HG03439 (cell line): ENCODE measurements around the gene HPN.

Experiments used
- ATAC-seq: cut with Tn5 transposase; IDR thresholded peaks from one replicate; pipeline ENCODE4 v1.9.1; 2021; ENCODE audit warnings: mild to moderate bottlenecking, moderate library complexity; ENCODE audit not compliant: unreplicated experiment

HPN gene

GRCh38 chr19:35060160-35060855 is 18.8 kb downstream of the HPN start:
- no peak for ATAC-seq

- no peak for ATAC-seq
These were observed 20.3 kb downstream of the HPN start for GRCh38 chr19:35061583-35062373.

DNA sequence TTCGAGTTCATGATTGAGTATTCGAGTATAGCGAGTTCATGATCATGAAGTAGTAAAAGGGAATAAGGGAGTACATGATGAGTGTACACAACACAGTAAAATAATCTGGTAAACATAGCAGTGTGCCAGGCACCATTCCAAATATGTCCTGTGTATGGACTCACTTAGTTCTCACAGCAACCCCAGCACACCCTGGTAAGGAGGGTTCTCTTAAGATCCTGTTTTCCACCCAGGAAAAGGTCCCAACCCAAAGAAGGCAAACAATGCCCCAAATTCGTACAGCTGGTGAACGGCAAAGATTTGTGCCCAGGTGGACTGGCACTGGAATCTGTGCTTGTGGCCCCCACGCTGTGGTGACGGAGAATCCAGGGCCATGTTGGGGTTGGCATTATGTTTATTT is 21.4 kb downstream of the HPN start:
- ATAC-seq = no peak

- ATAC-seq = no peak
These were observed 22.7 kb downstream of the HPN start for GRCh38 chr19:35063940-35064818.

GRCh38 chr19:35065574-35065973 is 24.1 kb downstream of the HPN start:
- no peak for ATAC-seq

DNA sequence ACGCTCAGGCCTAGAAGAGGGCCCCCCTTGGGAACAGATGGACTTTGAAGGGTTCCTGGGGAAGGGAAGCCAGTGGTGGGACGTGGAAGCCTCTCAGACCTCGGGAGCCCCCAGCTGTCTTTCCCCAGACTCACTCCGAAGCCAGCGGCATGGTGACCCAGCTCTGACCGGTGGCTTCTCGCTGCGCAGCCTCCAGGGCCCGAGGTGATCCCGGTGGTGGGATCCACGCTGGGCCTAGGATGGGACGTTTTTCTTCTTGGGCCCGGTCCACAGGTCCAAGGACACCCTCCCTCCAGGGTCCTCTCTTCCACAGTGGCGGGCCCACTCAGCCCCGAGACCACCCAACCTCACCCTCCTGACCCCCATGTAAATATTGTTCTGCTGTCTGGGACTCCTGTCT is 24.6 kb downstream of the HPN start:
- no peak for ATAC-seq

- peak; percentile 80 for ATAC-seq
These were observed 25.4 kb downstream of the HPN start for GRCh38 chr19:35066691-35067563.

DNA sequence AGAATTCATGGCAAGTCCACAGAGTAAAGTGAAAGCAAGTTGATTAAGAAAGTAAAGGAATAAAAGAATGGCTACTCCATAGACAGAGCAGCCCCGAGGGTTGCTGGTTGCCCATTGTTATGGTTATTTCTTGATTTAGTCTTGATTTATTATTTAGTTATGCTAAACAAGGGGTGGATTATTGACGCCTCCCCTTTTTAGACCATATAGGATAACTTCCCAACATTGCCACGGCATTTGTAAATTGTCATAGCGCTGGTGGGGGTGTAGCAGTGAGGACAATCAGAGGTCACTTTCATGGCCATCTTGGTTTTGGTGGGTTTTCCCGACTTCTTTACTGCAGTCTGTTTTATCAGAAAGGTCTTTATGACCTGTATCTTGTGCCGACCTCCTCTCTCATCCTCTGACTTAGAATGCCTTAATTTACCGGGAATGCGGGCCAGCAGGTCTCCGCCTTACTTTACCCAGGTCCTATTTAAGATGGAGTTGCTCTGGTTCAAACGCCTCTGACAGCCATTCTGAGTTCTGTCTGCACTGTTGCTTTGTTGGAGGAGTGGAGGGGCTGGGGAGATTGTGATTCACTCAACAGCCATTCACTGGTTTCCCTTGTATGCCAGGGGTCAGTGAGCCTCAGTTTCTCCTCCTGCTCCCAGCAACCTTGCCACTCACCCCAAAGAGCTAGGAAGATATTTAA is 27.6 kb downstream of the HPN start:
- no peak for ATAC-seq

DNA sequence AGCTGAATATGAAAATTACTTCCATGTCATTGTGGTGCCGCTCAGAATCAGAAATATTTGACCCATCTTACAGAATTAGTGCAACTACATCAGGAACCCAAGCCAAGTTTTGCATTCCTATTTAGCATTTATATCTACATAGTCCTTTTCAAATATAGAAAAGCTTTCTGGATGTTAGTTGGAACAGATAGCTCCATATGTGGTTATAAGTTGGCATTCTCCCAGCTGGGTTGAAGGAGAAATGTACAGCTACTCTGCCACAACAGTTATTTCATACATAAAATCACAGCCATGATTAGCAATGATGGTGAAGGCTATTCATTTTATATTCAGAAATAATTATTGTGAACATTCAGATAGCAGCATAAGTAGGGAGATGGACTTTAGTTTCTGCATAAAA is 28.2 kb downstream of the HPN start:
- no peak for ATAC-seq

- no peak for ATAC-seq
These were observed 28.9 kb downstream of the HPN start for GRCh38 chr19:35070471-35070870.

DNA sequence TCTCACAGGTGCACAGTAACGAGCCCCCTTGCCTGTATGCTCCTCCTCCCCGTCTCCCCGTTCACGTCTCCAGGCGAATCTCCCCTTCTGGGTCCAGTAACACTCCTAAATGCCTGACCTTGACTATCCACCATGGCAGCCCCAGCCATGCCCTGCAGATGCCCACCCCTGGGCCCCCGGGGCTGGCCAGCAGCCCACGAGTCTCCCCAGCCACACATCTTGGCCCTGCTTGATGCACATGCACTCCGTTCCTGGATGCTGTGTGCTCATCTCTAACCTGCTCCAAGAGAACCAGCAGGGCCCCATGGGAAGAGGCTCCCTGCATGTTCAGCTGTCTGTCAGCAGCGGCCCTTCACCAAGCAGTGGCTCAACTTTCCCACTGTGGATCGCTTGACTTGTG is 32.0 kb downstream of the HPN start:
- ATAC-seq = no peak

- ATAC-seq = no peak
These were observed 32.4 kb downstream of the HPN start for GRCh38 chr19:35073941-35074340.

- no peak for ATAC-seq
These were observed 33.1 kb downstream of the HPN start for GRCh38 chr19:35074426-35075201.

GRCh38 chr19:35075202-35076025 is 33.9 kb downstream of the HPN start:
- ATAC-seq = no peak

DNA sequence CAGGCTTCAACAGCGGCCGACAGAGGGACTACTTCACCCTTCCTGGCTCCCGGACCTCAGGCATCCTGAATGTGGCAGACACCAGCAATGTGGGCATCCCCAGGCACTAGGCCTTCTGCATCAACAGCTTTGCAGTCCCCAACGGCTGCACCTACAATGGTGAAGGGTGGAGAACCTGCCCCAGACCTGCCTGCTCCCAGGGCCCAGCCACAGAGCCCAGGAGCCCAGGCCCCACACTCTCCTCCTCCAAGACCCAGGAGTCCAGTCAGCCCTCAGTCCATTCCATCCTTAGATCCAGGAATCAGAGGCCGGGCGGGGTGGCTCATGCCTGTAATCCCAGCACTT is 34.5 kb downstream of the HPN start:
- no peak for ATAC-seq

DNA sequence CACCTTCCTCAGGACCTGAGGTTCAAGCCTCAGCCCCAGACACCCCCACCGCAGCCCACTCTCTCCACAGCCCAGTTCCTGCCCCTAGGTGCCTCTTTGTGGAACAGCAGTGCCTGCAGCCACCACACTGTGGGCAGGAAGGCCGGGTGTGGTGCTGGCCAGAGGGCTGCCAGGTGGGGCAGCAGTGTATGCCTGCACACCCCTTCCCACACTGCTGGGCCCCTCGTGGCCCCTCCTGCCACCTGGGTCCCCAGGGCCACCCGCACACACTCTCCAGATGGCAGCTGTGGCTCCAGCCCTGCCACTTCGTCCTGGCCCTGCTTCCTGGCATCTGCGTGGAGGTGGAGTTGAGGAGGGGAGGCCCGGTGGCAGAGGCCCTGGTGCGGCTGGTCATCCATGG is 35.1 kb downstream of the HPN start:
- no peak for ATAC-seq

- ATAC-seq = no peak
These were observed 36.1 kb downstream of the HPN start for GRCh38 chr19:35077411-35078223.

DNA sequence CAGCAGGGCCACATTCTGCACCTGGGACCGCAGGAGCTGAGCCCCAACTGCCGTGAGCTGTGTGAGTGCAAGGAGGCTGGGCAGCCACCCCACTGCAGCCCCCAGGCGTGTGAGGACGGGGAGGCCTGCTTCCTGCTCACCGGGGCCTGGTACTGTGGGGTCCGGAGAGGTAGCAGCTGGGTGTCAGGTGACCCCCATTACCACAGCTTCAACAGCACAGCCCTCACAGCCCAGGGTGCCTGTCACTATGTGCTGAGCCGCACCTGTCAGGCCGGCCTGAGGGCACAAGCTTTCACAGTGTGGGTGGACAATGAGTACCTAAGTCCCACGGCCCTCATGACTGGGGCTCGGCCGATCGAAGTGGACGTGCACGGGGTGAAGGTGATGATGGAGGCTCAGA is 38.3 kb downstream of the HPN start:
- no peak for ATAC-seq
